GM18868 (cell line): ENCODE measurements around the gene DOCK3.
"Not testable (repeated sequence)": the region's sequence is repeated elsewhere in the genome, so short reads cannot be mapped to it uniquely, and the experiment has no call there.

Experiments used
- ATAC-seq: cut with Tn5 transposase; IDR thresholded peaks from one replicate; pipeline ENCODE4 v1.9.1; 2021; ENCODE audit warnings: mild to moderate bottlenecking, moderate library complexity; ENCODE audit not compliant: unreplicated experiment

DOCK3 gene

DNA sequence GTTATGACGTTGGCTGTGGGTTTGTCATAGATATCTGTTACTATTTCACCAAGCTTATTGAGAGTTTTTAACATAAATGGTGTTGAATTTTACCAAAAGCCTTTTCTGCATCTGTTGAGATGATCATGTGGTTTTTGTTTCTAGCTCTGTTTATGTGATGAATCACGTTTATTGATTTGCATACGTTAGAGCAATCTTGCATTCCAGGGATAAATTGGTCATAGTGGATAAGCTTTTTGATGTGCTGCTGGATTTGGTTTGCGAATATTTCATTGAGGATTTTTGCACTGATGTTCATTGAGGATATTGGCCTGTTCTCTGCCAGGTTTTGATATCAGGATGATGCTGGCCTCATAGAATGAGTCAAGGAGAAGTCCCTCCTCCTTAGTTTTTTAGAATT lies 117.8 kb downstream of the DOCK3 start:
- ATAC-seq = no peak

GRCh38 chr3:50803805-50804204 lies 129.1 kb downstream of the DOCK3 start:
- ATAC-seq = not testable (repeated sequence)

- ATAC-seq = not testable (repeated sequence)
Observed at GRCh38 chr3:50804376-50804775, 129.6 kb downstream of the DOCK3 start.

DNA sequence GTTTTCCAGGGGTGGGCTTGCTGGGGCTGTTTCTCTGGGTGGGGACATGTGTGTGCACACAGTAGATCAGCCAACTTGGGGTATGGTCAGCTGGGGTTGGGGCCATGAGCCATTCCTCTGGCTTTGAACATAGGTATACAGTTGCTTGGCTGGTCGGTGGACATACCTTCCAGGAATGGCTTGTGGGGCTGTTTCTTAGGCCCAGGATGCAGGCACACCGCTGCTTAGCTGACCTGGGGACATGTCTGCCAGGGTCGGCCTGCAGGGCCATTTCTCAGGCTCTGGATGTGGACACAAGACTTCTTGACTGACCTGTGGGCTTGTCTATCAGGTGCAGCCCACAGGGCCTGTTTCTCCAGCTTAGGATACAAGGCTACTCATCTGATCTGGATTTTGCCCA lies 130.6 kb downstream of the DOCK3 start:
- no peak for ATAC-seq

DNA sequence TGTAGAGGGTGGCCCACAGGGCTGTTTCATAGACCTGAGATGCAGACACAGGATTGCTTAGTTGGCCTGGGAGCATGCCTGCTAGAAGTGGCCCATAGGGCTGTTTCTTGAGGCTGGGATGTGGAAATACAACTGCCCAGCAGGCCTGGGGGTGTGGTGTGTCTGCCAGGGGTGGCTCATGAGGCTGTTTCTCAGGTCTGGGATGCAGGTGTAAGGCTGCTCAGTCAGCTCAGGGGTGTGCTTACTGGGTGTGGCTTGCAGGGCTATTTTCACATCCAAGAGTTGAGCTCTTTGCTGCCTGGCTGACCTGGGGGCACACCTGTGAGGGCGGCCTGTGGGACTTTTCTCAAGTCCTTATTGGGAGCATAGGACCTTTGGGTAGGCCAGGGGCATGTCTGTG lies 131.3 kb downstream of the DOCK3 start:
- ATAC-seq = no peak

DNA sequence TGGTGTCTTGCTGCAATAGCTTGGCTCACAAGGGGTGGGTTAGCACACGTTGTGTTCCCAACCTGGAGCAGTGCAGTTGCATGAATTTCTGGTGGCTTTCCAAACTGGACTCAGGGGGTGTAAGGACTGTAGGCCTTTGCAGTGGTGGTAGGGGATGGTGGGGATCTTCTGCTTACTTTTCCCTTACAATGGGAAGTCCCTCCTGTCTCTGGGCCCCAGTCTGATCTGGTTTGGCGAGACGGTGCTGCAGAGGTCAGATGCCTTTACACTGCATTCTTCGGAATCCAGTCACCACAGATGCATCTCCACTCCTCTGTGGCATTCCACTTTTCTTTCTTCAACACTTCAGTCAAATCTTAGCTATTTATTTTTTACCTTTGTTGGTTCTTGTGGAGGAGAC lies 132.1 kb downstream of the DOCK3 start:
- no peak for ATAC-seq

DNA sequence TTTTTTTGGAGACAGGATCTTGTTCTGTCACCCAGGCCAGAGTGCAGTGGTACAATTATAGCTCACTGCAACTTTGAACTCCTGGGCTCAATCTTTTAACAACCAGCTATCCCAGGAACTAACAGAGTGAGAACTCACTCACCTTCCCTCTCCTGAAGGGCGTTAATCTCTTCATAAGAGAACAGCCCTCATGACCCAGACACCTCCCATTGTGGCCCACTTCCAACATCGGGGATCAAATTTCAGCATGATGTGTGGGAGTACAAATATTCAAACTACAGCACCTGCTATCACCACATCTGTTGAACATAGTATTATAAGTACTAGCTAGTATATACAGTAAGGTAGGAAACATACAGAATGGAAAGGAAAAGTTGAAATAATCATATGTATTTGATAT lies 132.5 kb downstream of the DOCK3 start:
- no peak for ATAC-seq

DNA sequence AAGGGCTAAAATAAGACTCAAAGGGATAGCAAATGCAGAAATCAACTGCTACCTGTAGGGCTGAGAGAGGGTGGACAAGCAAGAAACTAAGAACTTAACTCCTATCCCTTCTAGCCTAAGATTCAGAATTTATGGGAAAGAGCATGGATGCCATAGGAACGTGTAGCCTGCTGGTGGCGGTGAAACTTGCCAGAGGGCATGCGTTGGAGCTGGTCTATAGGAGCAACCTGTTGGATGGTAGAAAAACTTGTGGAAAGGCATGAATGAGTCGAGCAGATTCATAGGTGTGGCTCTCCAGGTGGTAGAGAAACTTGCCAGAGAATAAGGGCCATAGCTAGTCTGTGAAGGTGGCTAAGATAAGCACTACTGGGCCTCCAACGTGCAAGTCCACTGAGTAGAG lies 137.2 kb downstream of the DOCK3 start:
- ATAC-seq = no peak

GRCh38 chr3:50815844-50816243 lies 141.1 kb downstream of the DOCK3 start:
- ATAC-seq = no peak

- ATAC-seq = no peak
Observed at GRCh38 chr3:50816894-50817293, 142.2 kb downstream of the DOCK3 start.

GRCh38 chr3:50817756-50818529 lies 143.2 kb downstream of the DOCK3 start:
- ATAC-seq = no peak

GRCh38 chr3:50819882-50820281 lies 145.2 kb downstream of the DOCK3 start:
- no peak for ATAC-seq

DNA sequence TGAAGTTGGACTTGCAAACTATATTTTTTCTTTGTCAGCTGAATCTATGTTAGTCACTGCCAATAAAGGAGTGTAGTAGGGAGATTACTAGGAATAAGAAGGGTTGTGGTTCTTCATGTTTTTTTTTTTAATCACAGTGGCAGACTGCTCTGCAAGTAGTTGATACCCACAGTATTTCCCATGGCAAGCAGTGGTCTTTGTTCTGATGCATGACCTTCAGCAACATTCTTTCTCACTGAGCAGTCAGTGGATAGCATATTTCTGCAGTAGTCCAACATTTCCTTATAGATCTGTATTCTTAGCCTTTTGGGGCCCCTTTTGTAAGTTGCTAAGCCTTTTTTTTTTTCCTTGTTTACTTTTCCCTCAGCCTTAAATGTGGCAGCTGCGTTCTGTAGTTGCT lies 151.1 kb downstream of the DOCK3 start:
- no peak for ATAC-seq

GRCh38 chr3:50830451-50830850 lies 155.7 kb downstream of the DOCK3 start:
- no peak for ATAC-seq

- not testable (repeated sequence) for ATAC-seq
Observed at GRCh38 chr3:50831009-50831408, 156.3 kb downstream of the DOCK3 start.

- no peak for ATAC-seq
Observed at GRCh38 chr3:50840983-50841489, 166.3 kb downstream of the DOCK3 start.

DNA sequence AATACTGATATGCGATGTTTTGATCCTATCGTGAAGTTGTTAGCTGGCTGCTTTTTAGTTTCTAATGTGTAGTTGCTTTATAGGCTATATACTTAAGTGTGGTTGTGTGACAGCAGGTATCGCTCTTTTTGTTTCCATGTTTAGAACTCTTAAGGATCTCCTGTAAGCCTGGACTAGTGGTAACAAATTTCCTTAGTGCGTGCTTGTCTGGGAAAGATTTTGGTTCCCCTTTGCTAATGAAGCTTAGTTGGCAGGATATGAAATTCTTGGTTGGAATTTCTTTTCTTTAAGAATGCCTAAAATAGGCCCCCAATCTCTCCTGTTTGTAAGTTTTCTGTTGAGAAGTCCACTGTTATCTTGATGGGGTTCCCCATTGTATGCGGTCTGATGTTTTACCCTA lies 173.6 kb downstream of the DOCK3 start:
- ATAC-seq = no peak

DNA sequence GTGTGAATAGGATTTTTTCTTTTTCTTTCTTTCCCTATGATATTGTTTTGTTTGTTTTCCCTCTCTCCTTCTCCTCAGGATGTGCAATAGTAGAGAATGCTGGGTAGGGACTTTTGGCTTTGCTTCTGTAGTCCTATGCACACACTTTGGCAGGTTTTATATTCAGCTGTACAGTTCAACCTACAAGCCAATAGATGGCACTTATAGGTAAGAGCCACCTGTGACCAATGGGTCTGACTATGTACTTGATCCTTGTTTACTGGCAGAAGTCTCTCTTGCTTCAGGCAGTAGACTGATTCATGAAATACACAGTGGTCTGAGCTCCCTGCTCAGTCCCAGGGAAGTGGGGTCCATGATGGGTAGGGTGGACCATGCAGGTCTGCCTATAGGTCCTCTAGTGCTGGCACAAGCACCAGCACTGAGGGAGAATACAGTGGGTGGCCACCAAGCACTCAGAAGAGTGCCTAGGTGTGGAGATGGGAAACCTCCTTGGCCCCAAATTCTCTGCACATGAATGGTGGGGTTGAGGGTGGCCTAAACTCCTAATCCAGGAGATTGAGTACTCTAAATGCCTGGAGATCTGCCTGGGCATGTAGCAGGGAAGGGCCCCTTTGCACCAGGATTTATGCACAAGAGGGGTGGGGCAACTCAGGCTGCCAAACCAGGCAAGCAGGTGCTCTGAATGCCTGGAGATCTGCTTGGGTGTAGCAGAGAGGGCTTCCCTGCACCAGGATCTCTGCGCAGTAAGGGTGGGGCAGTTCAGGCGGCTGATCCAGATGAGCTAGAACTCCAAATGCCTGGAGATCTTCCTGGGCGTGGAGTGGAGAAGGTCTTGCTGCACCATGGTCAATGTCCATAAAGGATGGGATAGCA lies 176.1 kb downstream of the DOCK3 start:
- no peak for ATAC-seq

- no peak for ATAC-seq
Observed at GRCh38 chr3:50853936-50854335, 179.2 kb downstream of the DOCK3 start.

GRCh38 chr3:50862221-50862620 lies 187.5 kb downstream of the DOCK3 start:
- ATAC-seq = no peak

DNA sequence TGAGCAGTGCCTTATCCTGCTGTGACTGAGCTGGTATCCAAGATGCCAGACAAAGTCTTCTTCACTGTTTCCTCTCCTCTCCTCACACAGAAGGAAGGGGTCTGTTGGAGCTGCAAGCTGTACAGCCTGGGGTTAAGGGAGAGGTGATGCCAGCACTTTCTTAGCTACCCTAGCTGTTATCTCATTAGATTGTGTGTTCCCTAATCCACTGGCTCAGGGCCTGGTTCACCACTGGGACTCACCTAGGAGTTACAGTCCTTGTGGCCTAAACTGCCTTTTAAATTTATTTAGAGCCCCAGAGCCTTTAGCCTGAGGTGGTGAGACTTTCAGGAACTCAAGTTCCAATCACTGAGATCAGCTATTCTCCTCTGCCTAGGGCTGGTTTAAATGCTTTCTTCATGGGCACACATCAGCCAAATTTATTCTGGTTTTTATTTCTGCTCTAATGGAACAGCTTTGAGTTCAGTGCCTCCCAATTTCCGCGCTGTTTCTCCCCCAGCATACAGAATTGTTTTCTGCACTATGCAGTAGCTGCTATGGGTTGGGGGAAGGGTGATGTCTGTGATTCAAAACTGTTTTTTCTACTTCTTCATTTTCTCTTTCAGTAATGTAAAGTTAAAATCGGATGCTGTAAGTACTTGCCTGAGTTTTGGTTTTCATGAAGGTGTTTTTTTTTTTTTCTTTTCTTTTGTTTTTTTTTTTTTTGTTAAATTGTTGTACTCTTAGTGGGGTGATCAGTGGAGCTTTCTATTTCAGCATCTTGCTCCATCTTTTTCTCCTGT lies 198.8 kb downstream of the DOCK3 start:
- ATAC-seq = no peak
